H1 (cell line): ENCODE results near the gene SLC24A3. TPM values are rescaled to one million over a fixed set of nuclear protein-coding genes. Genes with fewer than 3 reads are reported as not detected.

Source experiments
- CEBPB ChIP-seq: IDR thresholded peaks from 2 replicates; pipeline ENCODE4 v1.6.1; 2012; ENCODE audit warnings: low read depth, low read length
- JUN ChIP-seq: IDR thresholded peaks from 2 replicates; pipeline ENCODE4 v1.6.1; 2011; ENCODE audit warnings: low read depth, mild to moderate bottlenecking, improper control_type of control experiment, low read length
- KDM4A ChIP-seq: IDR thresholded peaks from one replicate; pipeline ENCODE4 v1.7.1; 2012; ENCODE audit warnings: low read depth, mild to moderate bottlenecking, moderate library complexity, low read length, inconsistent platforms; ENCODE audit not compliant: severe bottlenecking
- TEAD4 ChIP-seq: IDR thresholded peaks from 2 replicates; pipeline ENCODE4 v1.6.1; 2012; ENCODE audit warnings: low read depth, low read length, inconsistent platforms, mixed read lengths
- polyA plus RNA-seq, 7 experiments: library from polyadenylated mRNA; depleted of rRNA in 3 of 7; stranded (reverse) in 5 of 7; unstranded in 2 of 7; fragments of >200 nt in 5 of 7; fragments of 200-250 nt in 2 of 7; gene quantifications; 1 replicate in 5 of 7; 2 replicates in 1 of 7; 4 replicates in 1 of 7; pipeline versions ENCODE4 v1.2.1 to v1.2.3, GENCODE V29; 2011 to 2013; ENCODE audit warnings: missing spikeins in 2 of 7, mixed read lengths in 2 of 7
- total RNA-seq: library from RNA; stranded (reverse); fragmentation: NEBNext Ultra II Directional; extraction: Animal tissue kit (Norgen Biotek cat#: 25700); gene quantifications from 2 replicates; pipeline ENCODE4 v1.2.1, GENCODE V29; 2021
- TF ChIP-seq, protein P1 (sequence below): fragments of 300-600 bp; sonication (generic); IDR thresholded peaks from 2 replicates; pipeline ENCODE4 v1.7.1; 2012; ENCODE audit warnings: low read length, moderate library complexity, mild to moderate bottlenecking, inconsistent platforms; ENCODE audit not compliant: insufficient replicate concordance

SLC24A3 gene
- total and polyA plus RNA-seq, 2 of the 8 experiments (the other 6 are each of a cell fraction or from before 2014, with no cell fraction given) = 4.5 to 6.3 TPM

GRCh38 chr20:19318610-19319009, 106.2 kb downstream of the SLC24A3 start (continued):
- TF ChIP-seq, protein P1, sequence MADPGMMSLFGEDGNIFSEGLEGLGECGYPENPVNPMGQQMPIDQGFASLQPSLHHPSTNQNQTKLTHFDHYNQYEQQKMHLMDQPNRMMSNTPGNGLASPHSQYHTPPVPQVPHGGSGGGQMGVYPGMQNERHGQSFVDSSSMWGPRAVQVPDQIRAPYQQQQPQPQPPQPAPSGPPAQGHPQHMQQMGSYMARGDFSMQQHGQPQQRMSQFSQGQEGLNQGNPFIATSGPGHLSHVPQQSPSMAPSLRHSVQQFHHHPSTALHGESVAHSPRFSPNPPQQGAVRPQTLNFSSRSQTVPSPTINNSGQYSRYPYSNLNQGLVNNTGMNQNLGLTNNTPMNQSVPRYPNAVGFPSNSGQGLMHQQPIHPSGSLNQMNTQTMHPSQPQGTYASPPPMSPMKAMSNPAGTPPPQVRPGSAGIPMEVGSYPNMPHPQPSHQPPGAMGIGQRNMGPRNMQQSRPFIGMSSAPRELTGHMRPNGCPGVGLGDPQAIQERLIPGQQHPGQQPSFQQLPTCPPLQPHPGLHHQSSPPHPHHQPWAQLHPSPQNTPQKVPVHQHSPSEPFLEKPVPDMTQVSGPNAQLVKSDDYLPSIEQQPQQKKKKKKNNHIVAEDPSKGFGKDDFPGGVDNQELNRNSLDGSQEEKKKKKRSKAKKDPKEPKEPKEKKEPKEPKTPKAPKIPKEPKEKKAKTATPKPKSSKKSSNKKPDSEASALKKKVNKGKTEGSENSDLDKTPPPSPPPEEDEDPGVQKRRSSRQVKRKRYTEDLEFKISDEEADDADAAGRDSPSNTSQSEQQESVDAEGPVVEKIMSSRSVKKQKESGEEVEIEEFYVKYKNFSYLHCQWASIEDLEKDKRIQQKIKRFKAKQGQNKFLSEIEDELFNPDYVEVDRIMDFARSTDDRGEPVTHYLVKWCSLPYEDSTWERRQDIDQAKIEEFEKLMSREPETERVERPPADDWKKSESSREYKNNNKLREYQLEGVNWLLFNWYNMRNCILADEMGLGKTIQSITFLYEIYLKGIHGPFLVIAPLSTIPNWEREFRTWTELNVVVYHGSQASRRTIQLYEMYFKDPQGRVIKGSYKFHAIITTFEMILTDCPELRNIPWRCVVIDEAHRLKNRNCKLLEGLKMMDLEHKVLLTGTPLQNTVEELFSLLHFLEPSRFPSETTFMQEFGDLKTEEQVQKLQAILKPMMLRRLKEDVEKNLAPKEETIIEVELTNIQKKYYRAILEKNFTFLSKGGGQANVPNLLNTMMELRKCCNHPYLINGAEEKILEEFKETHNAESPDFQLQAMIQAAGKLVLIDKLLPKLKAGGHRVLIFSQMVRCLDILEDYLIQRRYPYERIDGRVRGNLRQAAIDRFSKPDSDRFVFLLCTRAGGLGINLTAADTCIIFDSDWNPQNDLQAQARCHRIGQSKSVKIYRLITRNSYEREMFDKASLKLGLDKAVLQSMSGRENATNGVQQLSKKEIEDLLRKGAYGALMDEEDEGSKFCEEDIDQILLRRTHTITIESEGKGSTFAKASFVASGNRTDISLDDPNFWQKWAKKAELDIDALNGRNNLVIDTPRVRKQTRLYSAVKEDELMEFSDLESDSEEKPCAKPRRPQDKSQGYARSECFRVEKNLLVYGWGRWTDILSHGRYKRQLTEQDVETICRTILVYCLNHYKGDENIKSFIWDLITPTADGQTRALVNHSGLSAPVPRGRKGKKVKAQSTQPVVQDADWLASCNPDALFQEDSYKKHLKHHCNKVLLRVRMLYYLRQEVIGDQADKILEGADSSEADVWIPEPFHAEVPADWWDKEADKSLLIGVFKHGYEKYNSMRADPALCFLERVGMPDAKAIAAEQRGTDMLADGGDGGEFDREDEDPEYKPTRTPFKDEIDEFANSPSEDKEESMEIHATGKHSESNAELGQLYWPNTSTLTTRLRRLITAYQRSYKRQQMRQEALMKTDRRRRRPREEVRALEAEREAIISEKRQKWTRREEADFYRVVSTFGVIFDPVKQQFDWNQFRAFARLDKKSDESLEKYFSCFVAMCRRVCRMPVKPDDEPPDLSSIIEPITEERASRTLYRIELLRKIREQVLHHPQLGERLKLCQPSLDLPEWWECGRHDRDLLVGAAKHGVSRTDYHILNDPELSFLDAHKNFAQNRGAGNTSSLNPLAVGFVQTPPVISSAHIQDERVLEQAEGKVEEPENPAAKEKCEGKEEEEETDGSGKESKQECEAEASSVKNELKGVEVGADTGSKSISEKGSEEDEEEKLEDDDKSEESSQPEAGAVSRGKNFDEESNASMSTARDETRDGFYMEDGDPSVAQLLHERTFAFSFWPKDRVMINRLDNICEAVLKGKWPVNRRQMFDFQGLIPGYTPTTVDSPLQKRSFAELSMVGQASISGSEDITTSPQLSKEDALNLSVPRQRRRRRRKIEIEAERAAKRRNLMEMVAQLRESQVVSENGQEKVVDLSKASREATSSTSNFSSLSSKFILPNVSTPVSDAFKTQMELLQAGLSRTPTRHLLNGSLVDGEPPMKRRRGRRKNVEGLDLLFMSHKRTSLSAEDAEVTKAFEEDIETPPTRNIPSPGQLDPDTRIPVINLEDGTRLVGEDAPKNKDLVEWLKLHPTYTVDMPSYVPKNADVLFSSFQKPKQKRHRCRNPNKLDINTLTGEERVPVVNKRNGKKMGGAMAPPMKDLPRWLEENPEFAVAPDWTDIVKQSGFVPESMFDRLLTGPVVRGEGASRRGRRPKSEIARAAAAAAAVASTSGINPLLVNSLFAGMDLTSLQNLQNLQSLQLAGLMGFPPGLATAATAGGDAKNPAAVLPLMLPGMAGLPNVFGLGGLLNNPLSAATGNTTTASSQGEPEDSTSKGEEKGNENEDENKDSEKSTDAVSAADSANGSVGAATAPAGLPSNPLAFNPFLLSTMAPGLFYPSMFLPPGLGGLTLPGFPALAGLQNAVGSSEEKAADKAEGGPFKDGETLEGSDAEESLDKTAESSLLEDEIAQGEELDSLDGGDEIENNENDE = no peak
- TF ChIP-seq CEBPB = no peak
- TF ChIP-seq JUN = no peak
- TF ChIP-seq TEAD4 = no peak
- no peak for TF ChIP-seq KDM4A
